B cell (primary cell): ENCODE data around the gene RXFP2. TPM values are rescaled to one million over a fixed set of nuclear protein-coding genes. Genes with fewer than 3 reads are reported as not detected.

ENCODE experiments used
- ATAC-seq: fragments of 200-7000 bp; cut with Tn5 transposase; one replicate; pipeline ENCODE4 v1.10.0; 2021; ENCODE audit warnings: low read depth, mild to moderate bottlenecking, moderate number of reproducible peaks, moderate library complexity
- CTCF ChIA-PET: fragments of 350-600 bp; sonication (Branson Sonifier 250); formaldehyde crosslinking; loops from one replicate; lab custom pipeline; 2021; ENCODE audit warnings: antibody characterized with exemption, inconsistent platforms; lab: Charles Lee
- POLR2A ChIA-PET: fragments of 350-600 bp; sonication (Branson Sonifier 250); formaldehyde crosslinking; loops from one replicate; lab custom pipeline; 2021; ENCODE audit warnings: antibody characterized with exemption; lab: Charles Lee
- DNase-seq: peaks from one replicate; pipeline ENCODE4 v3.0.0; 2013
- H2AFZ ChIP-seq: 2 replicates; pipeline ENCODE4 v1.6.1; 2012; ENCODE audit warnings: mild to moderate bottlenecking, low read depth, low read length; ENCODE audit not compliant: insufficient read depth, poor library complexity, severe bottlenecking
- H3K27ac ChIP-seq, 2 donors: 1 replicate in 1 of 2; 2 replicates in 1 of 2; pipeline ENCODE4 v1.5.1; 2012 to 2013; ENCODE audit warnings: low read length in 2 of 2, mild to moderate bottlenecking in 2 of 2, moderate library complexity in 1 of 2
- H3K27me3 ChIP-seq, 4 experiments: fragments of 200-600 bp in 1 of 4; sonication (generic) in 1 of 4; replicated peaks in 1 of 4; 1 replicate in 2 of 4; 2 replicates in 2 of 4; pipeline versions ENCODE4 v1.6.1 to v1.7.0; 2013 to 2016; ENCODE audit warnings: low read length in 3 of 4, mild to moderate bottlenecking in 2 of 4, mixed read lengths in 1 of 4, moderate library complexity in 1 of 4; ENCODE audit not compliant: insufficient read depth in 4 of 4, control insufficient read depth in 3 of 4; ENCODE audit errors: control extremely low read depth in 1 of 4
- H3K36me3 ChIP-seq, 2 experiments: replicated peaks in 1 of 2; 1 replicate in 1 of 2; 2 replicates in 1 of 2; pipeline versions ENCODE4 v1.6.1 to v1.7.1; 2013; ENCODE audit warnings: low read length in 1 of 2; ENCODE audit not compliant: insufficient read depth in 2 of 2, control insufficient read depth in 1 of 2; ENCODE audit errors: control extremely low read depth in 1 of 2, extremely low read depth in 1 of 2
- H3K4me1 ChIP-seq, 2 donors: fragments of 200-600 bp in 1 of 2; sonication (generic) in 1 of 2; 1 replicate in 1 of 2; 2 replicates in 1 of 2; pipeline versions ENCODE4 v1.5.1 to v1.6.1; 2013 to 2017; ENCODE audit warnings: low read length in 2 of 2; ENCODE audit not compliant: control insufficient read depth in 2 of 2, insufficient read depth in 2 of 2
- H3K4me2 ChIP-seq: replicated peaks from 2 replicates; pipeline ENCODE3; 2012; ENCODE audit warnings: mild to moderate bottlenecking, low read depth, low read length; ENCODE audit not compliant: poor library complexity, severe bottlenecking
- H3K4me3 ChIP-seq, 5 experiments: fragments of 200-600 bp in 1 of 5; sonication (generic) in 1 of 5; 1 replicate in 3 of 5; 2 replicates in 2 of 5; pipeline versions ENCODE4 v1.5.1 to v1.7.0; 2011 to 2016; ENCODE audit warnings: low read length in 4 of 5, mild to moderate bottlenecking in 4 of 5, low read depth in 2 of 5, control low read depth in 1 of 5, moderate library complexity in 1 of 5; ENCODE audit not compliant: insufficient read depth in 1 of 5; ENCODE audit errors: control extremely low read depth in 1 of 5, extremely low read depth in 1 of 5
- H3K79me2 ChIP-seq: fragments of 200-600 bp; sonication (generic); one replicate; pipeline ENCODE4 v1.6.0; 2016; ENCODE audit warnings: low read length; ENCODE audit not compliant: control insufficient read depth, insufficient read depth
- H3K9ac ChIP-seq: fragments of 200-600 bp; sonication (generic); 2 replicates; pipeline ENCODE4 v1.6.1; 2017; ENCODE audit warnings: mild to moderate bottlenecking, low read length, moderate library complexity
- H3K9me3 ChIP-seq, 3 donors: one replicate each; pipeline versions ENCODE4 v1.6.1 to v1.7.1; 2013; ENCODE audit warnings: low read length in 2 of 3; ENCODE audit not compliant: control insufficient read depth in 2 of 3, insufficient read depth in 1 of 3; ENCODE audit errors: control extremely low read depth in 1 of 3
- H4K20me1 ChIP-seq: 2 replicates; pipeline ENCODE4 v1.6.0; 2012; ENCODE audit warnings: mild to moderate bottlenecking, low read length; ENCODE audit not compliant: insufficient read depth, control insufficient read depth, poor library complexity, severe bottlenecking
- H3K27ac Mint-ChIP-seq: one replicate; pipeline ENCODE4 v1.8.0; 2021; ENCODE audit warnings: mixed read lengths
- H3K27me3 Mint-ChIP-seq: one replicate; pipeline ENCODE4 v1.8.0; 2021; ENCODE audit warnings: mixed read lengths
- H3K4me1 Mint-ChIP-seq: one replicate; pipeline ENCODE4 v1.8.0; 2021; ENCODE audit warnings: mixed read lengths
- H3K4me3 Mint-ChIP-seq: one replicate; pipeline ENCODE4 v1.8.0; 2021; ENCODE audit warnings: mixed read lengths
- H3K9me3 Mint-ChIP-seq: one replicate; pipeline ENCODE4 v1.8.0; 2022; ENCODE audit warnings: mixed read lengths; ENCODE audit not compliant: insufficient read depth
- EZH2 ChIP-seq: IDR thresholded peaks from 2 replicates; pipeline ENCODE4 v1.6.1; 2012; ENCODE audit warnings: borderline replicate concordance, low read depth, mild to moderate bottlenecking, moderate library complexity, low read length; ENCODE audit not compliant: insufficient read depth, poor library complexity, severe bottlenecking
- WGBS: methylation state at CpG from one replicate; pipeline ENCODE4 v1.1.5; 2013; ENCODE audit warnings: missing lambda C conversion rate; ENCODE audit not compliant: insufficient coverage; 5-methylcytosine and 5-hydroxymethylcytosine counted together
- intact Hi-C: fragments of 100-400 bp; cut with micrococcal nuclease; formaldehyde crosslinking; loops from one replicate; pipeline ENCODE4 v1.10.0; 2022
- polyA plus RNA-seq: library from polyadenylated mRNA; depleted of rRNA; stranded (reverse); fragments of >200 nt; gene quantifications from 2 replicates; pipeline ENCODE4 v1.2.3, GENCODE V29; 2012
- total RNA-seq, 2 donors: library from RNA; stranded (reverse); fragments of 120-200 nt in 1 of 2; gene quantifications; 1 replicate in 1 of 2; 2 replicates in 1 of 2; pipeline versions ENCODE4 v1.2.3 to v1.2.4, GENCODE V29; 2013 to 2022
- TF ChIP-seq, protein P1 (sequence below): fragments of 200-600 bp; IDR thresholded peaks from one replicate; pipeline ENCODE4 v1.8.0; 2022; ENCODE audit warnings: antibody characterized with exemption, mild to moderate bottlenecking

The RXFP2 gene
- total and polyA plus RNA-seq, 2 donors (not counting 1 experiment from before 2014, with no cell fraction given), result not detected

- Mint-ChIP-seq H3K4me1 (no peaks in the 10 kb centered on the region), H3K9me3 (no peaks in the 10 kb centered on the region), H3K27me3 (no peaks in the 10 kb centered on the region), H3K27ac (no peak overlapping the region), H3K4me3 (no peak overlapping the region)
- no CpG with 5 or more reads among the region's 4 CpGs for WGBS
- TF ChIP-seq EZH2, result no peak
- TF ChIP-seq, protein P1, sequence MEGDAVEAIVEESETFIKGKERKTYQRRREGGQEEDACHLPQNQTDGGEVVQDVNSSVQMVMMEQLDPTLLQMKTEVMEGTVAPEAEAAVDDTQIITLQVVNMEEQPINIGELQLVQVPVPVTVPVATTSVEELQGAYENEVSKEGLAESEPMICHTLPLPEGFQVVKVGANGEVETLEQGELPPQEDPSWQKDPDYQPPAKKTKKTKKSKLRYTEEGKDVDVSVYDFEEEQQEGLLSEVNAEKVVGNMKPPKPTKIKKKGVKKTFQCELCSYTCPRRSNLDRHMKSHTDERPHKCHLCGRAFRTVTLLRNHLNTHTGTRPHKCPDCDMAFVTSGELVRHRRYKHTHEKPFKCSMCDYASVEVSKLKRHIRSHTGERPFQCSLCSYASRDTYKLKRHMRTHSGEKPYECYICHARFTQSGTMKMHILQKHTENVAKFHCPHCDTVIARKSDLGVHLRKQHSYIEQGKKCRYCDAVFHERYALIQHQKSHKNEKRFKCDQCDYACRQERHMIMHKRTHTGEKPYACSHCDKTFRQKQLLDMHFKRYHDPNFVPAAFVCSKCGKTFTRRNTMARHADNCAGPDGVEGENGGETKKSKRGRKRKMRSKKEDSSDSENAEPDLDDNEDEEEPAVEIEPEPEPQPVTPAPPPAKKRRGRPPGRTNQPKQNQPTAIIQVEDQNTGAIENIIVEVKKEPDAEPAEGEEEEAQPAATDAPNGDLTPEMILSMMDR, result no peak
- ChIA-PET CTCF (no interaction called here), POLR2A (no interaction called here)
- Histone ChIP-seq H3K36me3 (no peaks in the 10 kb centered on the region), H3K9ac (no peak overlapping the region), H4K20me1 (no peaks in the 10 kb centered on the region), H3K9me3 (peaks cover 0 to 6% (median 3%) of the 10 kb centered on the region in 3 donors), H3K27ac (no peak overlapping the region), H3K79me2 (no peaks in the 10 kb centered on the region), H3K27me3 (no peaks in the 10 kb centered on the region), H2AFZ (no peak overlapping the region), H3K4me1 (no peaks in the 10 kb centered on the region), H3K4me3 (no peak overlapping the region), H3K4me2 (no peak overlapping the region)
- DNase-seq, result no peak
- intact Hi-C loops, result no loop called here
- no peak for ATAC-seq
These were observed 66.5 kb downstream of the RXFP2 start for GRCh38 chr13:31805841-31806240.

GRCh38 chr13:31807090-31807541 lies 67.8 kb downstream of the RXFP2 start:
- POLR2A ChIA-PET, result no interaction called here
- Mint-ChIP-seq H3K4me1 (no peaks in the 10 kb centered on the region), H3K4me3 (no peak overlapping the region), H3K27me3 (peaks cover 7% of the 10 kb centered on the region), H3K27ac (no peak overlapping the region), H3K9me3 (no peaks in the 10 kb centered on the region)
- Histone ChIP-seq H3K27me3 (no peaks in the 10 kb centered on the region), H3K4me3 (no peak overlapping the region), H3K27ac (no peak overlapping the region), H4K20me1 (no peaks in the 10 kb centered on the region), H2AFZ (no peak overlapping the region), H3K9me3 (peaks cover 1 to 7% (median 3%) of the 10 kb centered on the region in 3 donors), H3K79me2 (no peaks in the 10 kb centered on the region), H3K9ac (no peak overlapping the region), H3K36me3 (no peaks in the 10 kb centered on the region), H3K4me2 (no peak overlapping the region), H3K4me1 (no peaks in the 10 kb centered on the region)
- ATAC-seq, result no peak
- WGBS, result 43% methylated on average over 2 of the region's 2 CpGs
- CTCF ChIA-PET, result no interaction called here
- TF ChIP-seq, protein P1, result no peak
- TF ChIP-seq EZH2, result no peak
- intact Hi-C loops, result no loop called here
- DNase-seq, result no peak
